Mucosa of stomach (tissue), 1 donor: ENCODE data around the gene FAM114A2.

Experiments used
- H3K27me3 ChIP-seq: one replicate; pipeline ENCODE4 v1.7.0; 2013; ENCODE audit warnings: mild to moderate bottlenecking, low read length; ENCODE audit not compliant: control insufficient read depth, insufficient read depth
- H3K36me3 ChIP-seq: one replicate; pipeline ENCODE4 v1.7.0; 2013; ENCODE audit warnings: low read length; ENCODE audit not compliant: control insufficient read depth, insufficient read depth
- H3K4me1 ChIP-seq: one replicate; pipeline ENCODE4 v1.7.0; 2013; ENCODE audit warnings: mild to moderate bottlenecking, low read length; ENCODE audit not compliant: control insufficient read depth, insufficient read depth
- H3K4me3 ChIP-seq: one replicate; pipeline ENCODE4 v1.7.0; 2013; ENCODE audit warnings: low read length
- H3K9ac ChIP-seq: one replicate; pipeline ENCODE4 v1.7.0; 2013; ENCODE audit warnings: mild to moderate bottlenecking, low read length, moderate library complexity
- H3K9me3 ChIP-seq: one replicate; pipeline ENCODE4 v1.7.0; 2013; ENCODE audit warnings: mild to moderate bottlenecking, low read length, moderate library complexity; ENCODE audit not compliant: control insufficient read depth
- donor health status: Pancreatic carcinoma.

Gene FAM114A2

DNA sequence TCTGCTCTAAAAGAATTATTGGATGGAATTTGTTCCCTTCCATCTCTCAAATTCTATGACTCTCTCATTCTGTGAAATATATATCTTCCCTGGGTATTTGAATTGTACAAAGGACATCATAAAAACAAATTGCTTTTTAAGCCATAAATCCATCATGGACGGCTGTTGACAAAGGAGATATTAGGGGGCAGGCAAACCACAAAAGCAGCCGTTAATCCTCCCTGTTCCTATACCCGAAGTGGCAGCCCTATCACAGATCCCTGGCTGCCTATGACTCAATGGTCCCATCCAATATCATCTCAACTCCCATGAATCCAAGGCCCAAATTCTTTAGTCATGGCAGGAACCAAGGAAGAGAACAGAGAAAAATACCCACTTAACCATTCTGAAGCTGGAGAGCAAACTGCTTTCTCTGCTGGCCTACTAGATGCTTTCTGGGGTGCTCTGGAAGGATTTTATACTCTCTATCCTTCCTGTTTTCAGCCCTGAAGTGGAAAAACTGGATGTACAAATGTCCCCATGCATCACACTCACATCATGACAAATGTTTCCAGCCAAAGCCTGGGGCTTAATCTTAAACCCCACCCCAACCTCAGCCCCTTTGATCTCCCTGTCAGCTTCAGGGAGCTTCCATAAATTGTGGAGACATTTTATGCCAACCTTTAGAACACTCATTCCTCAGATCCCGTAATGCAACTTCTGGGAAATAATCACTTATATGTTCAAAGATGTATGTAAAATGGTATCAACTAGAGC is 59.5 kb downstream of the FAM114A2 start:
- no peaks in the 10 kb centered on the region for H3K4me1 ChIP-seq
- peaks cover 20% of the 10 kb centered on the region for H3K27me3 ChIP-seq
- no peak overlapping the region for H3K4me3 ChIP-seq
- no peaks in the 10 kb centered on the region for H3K36me3 ChIP-seq
- no peaks in the 10 kb centered on the region for H3K9me3 ChIP-seq
- H3K9ac ChIP-seq, result no peak overlapping the region

DNA sequence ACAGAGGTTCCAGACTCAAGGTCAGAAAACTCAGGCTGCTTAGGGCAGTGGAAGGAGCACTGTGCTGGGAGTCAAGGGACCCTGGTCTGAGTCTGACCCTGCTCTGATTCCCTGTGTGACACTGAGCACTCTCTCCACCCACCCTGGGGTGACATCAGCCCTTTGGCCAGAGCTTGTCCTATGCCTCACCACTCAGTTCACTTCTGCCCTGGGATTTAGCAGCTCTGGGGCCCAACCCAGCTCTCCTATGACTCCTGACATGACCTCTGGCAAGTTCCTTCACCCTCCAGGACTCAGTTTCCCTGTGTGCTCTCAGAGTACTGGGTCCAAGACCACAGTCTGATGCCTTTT is 63.9 kb downstream of the FAM114A2 start:
- Histone ChIP-seq H3K9ac (no peak overlapping the region), H3K9me3 (no peaks in the 10 kb centered on the region), H3K27me3 (peaks cover 20% of the 10 kb centered on the region), H3K4me3 (no peak overlapping the region), H3K4me1 (no peaks in the 10 kb centered on the region), H3K36me3 (no peaks in the 10 kb centered on the region)

DNA sequence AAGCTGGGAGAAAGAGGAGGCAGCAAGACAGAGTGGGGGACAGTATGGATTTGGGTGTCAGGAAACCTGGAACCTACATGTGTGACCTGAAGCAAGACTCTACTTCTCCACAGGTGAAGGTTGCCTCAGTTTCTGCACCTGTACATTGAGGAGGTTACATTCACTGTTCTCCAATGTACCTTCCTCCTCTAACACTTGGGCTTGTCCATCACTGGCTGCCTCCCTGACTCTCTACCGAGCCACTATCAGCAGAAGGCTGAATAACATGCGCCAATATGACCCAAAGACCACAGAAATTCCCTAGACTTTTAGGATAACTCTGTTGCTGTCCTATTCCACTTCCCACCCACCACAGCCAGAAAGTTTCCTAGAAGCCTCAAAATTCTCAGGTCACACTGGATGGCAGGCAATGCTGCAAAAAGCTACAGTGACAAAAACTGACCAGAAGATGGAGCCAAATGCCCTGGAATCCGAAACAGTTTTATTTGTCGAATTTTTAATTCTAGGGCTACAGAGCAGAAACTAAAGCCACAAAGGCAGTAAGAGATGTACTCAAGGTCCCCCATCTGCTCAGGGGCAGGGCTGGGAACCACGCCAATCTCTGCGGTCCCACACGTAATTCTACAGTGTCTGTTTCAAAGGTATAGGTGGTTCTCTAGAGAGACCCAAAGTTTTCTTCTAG is 64.4 kb downstream of the FAM114A2 start:
- Histone ChIP-seq H3K36me3 (no peaks in the 10 kb centered on the region), H3K9ac (no peak overlapping the region), H3K27me3 (peaks cover 20% of the 10 kb centered on the region), H3K4me1 (no peaks in the 10 kb centered on the region), H3K9me3 (no peaks in the 10 kb centered on the region), H3K4me3 (no peak overlapping the region)

DNA sequence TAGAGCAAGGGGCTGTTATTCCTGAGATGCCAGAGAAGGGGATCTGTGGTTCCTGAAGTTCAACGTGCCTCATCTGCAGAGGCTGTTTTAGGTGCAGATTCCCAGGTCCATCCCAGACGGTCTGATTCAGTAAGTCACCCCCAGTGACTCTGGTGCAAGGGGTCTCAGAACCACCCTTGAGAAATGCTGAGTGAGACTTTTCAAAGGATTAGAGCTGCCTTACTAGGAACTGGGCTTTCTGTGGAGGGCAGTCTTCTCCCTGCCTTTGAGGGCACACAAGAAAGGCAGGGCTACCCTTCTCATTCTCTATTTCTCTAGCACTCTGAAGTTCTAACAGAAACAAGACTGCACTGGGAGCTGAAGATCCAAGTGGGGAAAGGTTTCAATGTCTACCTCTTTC is 66.5 kb downstream of the FAM114A2 start:
- no peaks in the 10 kb centered on the region for H3K36me3 ChIP-seq
- peaks cover 13% of the 10 kb centered on the region for H3K27me3 ChIP-seq
- no peak overlapping the region for H3K4me3 ChIP-seq
- H3K9ac ChIP-seq, result no peak overlapping the region
- H3K4me1 ChIP-seq, result no peaks in the 10 kb centered on the region
- no peaks in the 10 kb centered on the region for H3K9me3 ChIP-seq

DNA sequence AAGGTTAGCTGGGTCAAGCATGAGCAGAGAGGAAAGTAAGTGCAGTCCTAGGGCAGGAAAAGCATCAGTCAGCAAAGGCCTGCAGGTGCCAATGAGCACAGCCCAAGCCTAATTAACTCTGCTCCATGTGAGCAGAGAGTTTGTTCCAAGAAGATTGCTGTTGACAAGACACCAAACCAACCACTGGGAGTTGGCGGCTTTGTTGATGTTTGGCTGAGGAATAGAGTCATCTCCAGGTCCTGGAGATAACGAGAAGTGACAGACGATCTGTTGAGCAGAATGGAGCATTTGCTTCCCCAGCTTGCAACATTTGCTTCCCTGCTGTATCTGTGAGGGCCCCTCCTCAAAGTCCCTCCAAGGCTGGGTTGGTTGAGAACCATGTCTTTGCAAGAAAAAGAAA is 68.2 kb downstream of the FAM114A2 start:
- Histone ChIP-seq H3K36me3 (no peaks in the 10 kb centered on the region), H3K9me3 (no peaks in the 10 kb centered on the region), H3K9ac (no peak overlapping the region), H3K4me3 (no peak overlapping the region), H3K27me3 (peaks cover 11% of the 10 kb centered on the region), H3K4me1 (no peaks in the 10 kb centered on the region)

DNA sequence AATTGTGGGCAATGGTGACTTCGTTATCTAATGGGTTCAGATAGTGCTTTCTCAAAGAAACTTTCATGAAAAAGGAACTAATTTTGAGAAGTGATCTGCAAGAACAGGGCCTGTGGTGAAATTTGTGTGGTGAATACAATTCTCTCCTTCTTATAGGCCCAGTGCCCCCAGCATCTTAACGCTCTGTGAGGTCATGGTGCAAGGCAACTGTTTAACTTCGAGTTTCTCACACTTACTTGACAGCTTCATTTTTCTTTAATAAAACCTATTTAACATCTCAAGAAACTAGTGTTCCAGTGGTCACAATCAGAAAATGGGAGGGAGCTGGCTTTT is 69.2 kb downstream of the FAM114A2 start:
- Histone ChIP-seq H3K27me3 (peaks cover 4% of the 10 kb centered on the region), H3K4me3 (no peak overlapping the region), H3K9ac (no peak overlapping the region), H3K9me3 (no peaks in the 10 kb centered on the region), H3K36me3 (no peaks in the 10 kb centered on the region), H3K4me1 (no peaks in the 10 kb centered on the region)

DNA sequence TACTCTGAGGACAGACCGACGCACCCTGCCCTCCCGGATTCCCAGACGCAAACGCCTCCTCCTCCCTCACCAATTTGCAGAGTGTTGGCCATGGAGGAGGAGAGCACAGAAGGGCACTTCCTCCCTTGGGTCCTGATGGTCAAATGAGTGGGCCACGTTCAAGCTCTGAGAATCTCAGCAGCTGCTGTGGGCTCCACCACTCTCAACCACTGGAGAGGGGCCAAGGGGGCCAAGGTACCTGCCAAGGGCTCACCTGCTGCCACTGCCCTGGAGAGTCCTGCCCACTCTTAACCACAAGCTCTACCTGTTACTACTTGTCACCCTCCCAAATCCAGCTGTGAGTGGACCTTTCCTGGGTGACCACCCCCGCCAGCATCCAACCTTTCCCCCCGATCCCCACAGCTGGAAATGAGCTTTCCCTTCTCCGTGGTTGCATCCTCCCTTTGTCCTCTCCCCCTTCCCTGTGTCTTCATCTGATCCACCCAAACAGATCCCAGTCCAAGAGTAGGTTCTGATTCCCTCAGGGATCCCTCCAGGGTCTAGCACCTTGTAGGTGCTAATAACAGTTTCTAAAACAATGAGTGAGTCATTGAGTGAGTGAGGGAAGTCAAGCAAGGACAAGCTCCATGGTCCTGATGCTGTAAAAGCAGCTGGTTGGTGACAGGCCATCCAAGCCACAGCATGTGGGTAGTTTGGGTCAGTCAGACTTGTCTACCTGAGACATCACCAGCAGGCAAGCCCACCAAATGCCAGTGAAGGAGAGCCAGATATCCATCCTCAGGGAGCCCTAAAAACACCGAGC is 69.7 kb downstream of the FAM114A2 start:
- no peaks in the 10 kb centered on the region for H3K36me3 ChIP-seq
- H3K9me3 ChIP-seq, result no peaks in the 10 kb centered on the region
- H3K9ac ChIP-seq, result no peak overlapping the region
- H3K4me3 ChIP-seq, result no peak overlapping the region
- H3K27me3 ChIP-seq, result peaks cover 4% of the 10 kb centered on the region
- no peaks in the 10 kb centered on the region for H3K4me1 ChIP-seq

DNA sequence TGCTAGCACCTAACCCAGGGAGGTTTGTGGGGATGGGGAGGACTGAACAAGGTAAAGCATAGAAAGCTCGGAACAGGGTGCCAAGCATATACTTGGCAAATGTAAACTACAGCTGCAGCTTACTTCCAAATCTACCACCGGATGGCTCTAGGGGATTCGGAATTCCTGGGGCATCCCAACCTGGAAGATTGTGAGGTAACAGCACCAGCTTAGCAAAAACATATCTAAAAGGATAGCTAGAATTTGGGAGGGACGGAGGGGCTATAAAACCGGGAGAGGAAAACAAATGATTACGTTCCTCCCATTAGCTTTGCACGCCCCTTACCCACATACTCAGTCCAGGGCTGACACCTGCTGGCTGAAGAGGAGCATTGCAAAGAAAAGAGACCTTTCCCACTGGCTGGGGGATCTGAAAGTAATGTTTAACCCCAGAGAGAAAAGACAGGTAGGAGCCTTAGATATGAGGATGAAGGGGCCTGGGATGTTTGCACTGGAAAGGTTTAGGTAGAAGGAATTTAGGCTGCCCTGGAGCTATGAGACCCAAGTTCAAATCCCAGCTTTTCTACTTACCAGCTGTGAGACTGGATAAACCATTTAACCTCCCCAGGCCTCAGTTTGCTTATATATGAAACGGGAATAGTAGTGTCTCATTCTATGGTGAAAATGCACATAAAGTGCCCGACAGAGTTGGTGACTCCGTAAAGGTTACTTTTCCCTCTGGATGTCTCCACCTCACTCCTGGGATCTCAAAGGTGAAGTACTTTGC is 73.6 kb downstream of the FAM114A2 start:
- Histone ChIP-seq H3K4me3 (no peak overlapping the region), H3K27me3 (peaks cover 4% of the 10 kb centered on the region), H3K9ac (no peak overlapping the region), H3K36me3 (no peaks in the 10 kb centered on the region), H3K4me1 (no peaks in the 10 kb centered on the region), H3K9me3 (no peaks in the 10 kb centered on the region)

DNA sequence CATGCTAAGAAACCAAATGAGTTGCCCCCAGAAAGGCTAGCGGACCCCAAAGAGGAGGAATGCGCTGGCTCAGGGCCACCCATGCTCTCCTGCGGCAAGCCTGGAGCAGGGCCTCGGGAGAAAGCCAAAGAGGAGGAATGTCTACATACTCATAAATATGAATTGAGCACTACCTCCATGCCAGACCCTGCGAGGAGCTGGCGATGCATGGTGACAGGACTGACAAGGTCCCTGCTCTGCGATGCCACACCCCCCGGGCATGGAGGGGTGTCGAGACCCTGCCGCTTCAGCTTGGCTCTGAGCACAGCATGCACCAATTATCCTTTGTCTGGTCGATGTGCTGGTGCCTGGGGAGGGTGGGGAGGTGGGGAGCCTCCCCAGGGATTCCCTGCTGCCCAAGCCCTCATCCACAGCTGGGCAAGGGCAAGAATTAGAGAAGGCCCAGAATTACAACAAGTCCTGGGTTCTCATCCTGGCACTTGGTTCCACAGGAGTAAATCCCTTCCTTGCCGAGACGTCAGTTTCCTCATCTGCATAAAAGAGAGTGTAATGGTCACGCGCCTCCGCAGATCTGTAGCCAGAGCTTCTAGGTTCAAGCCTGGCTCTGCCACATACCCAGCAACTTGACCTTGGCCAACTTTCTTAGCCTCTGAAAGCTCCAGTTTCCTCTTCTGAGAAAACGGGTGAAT is 74.4 kb downstream of the FAM114A2 start:
- no peak overlapping the region for H3K4me3 ChIP-seq

DNA sequence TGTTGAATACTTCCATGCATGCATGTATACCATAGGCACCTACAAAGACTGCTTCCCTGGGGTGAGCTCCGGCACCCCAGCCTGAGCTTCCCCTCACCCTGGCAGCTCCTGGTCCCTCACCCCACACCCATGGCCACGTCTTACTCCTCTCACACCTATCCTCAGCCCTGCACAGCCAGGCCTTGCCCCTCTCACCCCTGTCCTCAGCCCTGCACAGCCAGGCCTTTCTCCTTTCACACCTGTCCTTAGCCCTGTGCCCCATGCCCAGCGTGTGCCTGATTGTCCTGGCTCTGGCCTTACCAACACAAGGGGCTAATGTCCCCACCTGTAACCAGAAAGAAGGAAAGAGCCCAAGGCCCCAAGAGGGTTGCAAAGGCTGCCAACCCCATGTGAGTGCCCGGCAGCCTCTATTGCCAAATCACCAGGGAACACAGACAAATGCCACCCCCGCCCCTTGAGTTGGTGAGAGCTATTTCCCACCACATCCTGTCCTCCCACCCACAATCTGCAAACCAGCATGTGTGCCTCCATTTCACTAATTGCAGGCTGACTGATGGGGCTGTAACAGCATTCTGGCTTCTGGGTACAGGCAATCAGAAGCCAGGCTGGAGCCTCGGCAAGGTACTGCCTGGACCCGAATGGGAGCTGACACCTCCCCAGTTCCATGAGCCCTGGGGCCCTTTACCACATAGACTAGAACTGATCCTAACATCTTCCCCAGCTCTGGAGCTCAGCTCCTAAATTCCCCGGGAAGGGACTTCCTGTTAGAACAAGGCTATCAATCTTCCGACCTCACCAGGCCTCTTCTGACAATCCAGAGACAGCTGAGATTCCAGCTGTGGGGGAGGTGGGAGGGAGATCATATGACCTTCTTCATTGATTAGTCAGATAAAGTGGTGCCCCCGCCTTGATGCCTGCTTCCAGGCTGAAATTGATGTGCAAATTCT is 78.2 kb downstream of the FAM114A2 start:
- no peaks in the 10 kb centered on the region for H3K36me3 ChIP-seq
- H3K4me1 ChIP-seq, result no peaks in the 10 kb centered on the region
- no peak overlapping the region for H3K4me3 ChIP-seq
- no peak overlapping the region for H3K9ac ChIP-seq
- H3K27me3 ChIP-seq, result no peaks in the 10 kb centered on the region
- H3K9me3 ChIP-seq, result no peaks in the 10 kb centered on the region

More for the DNA sequence above, 74.4 kb downstream of the FAM114A2 start:
- Histone ChIP-seq H3K9ac (no peak overlapping the region), H3K4me1 (no peaks in the 10 kb centered on the region), H3K9me3 (no peaks in the 10 kb centered on the region), H3K36me3 (no peaks in the 10 kb centered on the region), H3K27me3 (peaks cover 4% of the 10 kb centered on the region)
